H7 (cell line): ENCODE results near the gene TRIO. TPM values are rescaled to one million over a fixed set of nuclear protein-coding genes. Genes with fewer than 3 reads are reported as not detected.
"Not testable (repeated sequence)": the region's sequence is repeated elsewhere in the genome, so short reads cannot be mapped to it uniquely, and the experiment has no call there.

Source experiments
- DNase-seq: peaks from one replicate; pipeline ENCODE4 v3.0.0; 2012
- H3K27me3 ChIP-seq: 2 replicates; pipeline ENCODE4 v1.6.0; 2011; ENCODE audit warnings: mild to moderate bottlenecking, low read length; ENCODE audit not compliant: control insufficient read depth, insufficient read depth
- H3K36me3 ChIP-seq: replicated peaks from 2 replicates; pipeline ENCODE4 v1.5.1; 2011; ENCODE audit warnings: low read length; ENCODE audit not compliant: control insufficient read depth, insufficient read depth
- H3K4me3 ChIP-seq: 2 replicates; pipeline ENCODE4 v1.5.1; 2011; ENCODE audit warnings: low read depth, mild to moderate bottlenecking, control low read depth, low read length, moderate library complexity; ENCODE audit not compliant: insufficient read depth
- total RNA-seq: library from RNA; depleted of rRNA; stranded (reverse); fragments of >200 nt; shearing (Covaris generic); gene quantifications from 2 replicates; pipeline ENCODE4 v1.2.3, GENCODE V29; 2014

The TRIO gene
- total RNA-seq, 1 experiment from 2014 or later: 39.7 TPM

DNA sequence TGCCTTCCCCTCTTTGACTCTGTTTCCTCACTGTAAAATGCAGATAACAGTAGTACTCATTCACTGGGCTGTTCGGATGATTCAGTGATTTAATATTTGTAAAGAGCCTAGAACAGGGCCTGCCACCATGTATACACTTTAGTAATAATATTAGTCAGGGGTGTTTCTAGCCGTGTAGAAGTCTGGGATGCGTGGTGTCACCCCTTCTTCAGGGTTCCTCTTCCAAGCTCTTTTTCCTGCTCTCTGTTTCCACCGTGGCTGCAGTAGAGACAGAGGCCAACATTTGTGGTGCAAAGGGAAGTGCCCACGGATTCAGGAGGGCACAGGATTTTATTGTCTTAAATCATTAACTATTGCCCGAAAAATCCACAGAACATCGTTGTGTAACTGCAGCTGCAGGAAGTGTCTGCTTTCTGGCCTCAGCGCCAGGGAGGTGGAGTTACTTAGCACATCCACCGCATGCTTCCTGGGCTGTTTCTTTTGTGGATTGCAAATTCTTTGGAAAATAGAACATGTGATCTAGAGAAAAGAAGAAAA is 61.7 kb downstream of the TRIO start:
- no peak for DNase-seq
- no peaks in the 10 kb centered on the region for H3K27me3 ChIP-seq
- H3K4me3 ChIP-seq: no peak overlapping the region
- H3K36me3 ChIP-seq: no peaks in the 10 kb centered on the region

DNA sequence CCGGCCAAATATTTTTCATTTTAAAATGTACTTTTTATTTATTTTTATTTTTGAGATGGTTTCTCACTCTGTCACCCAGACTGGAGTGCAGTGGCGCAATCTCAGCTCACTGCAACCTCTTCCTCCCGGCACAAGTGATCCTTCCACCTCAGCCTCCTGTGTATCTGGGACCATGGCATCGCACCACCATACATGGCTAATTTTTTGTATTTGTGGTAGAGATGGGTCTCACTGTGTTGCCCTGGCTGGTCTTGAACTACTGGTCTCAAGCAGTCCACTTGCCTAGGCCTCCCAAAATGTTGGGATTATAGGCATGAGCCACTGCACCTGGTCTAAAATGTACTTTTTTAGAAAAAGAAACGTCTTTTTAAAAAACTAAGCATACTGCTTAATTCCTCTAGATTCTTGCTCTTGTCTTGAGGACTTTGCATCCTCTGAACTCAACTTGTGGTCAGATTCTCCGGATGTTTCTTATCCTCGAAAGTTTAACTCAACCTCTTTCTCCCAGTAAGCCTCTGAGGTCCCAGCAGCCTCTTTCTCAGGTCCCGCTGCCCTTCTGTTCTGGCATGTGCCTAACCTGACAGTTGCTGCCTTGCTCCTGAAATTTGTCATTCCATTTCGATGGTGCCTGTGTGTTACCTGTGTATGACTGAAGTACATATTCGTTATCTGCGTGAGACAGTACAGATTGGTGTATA is 63.0 kb downstream of the TRIO start:
- H3K36me3 ChIP-seq: no peaks in the 10 kb centered on the region
- no peaks in the 10 kb centered on the region for H3K27me3 ChIP-seq
- DNase-seq: no peak
- H3K4me3 ChIP-seq: no peak overlapping the region

- H3K36me3 ChIP-seq, H3K4me3 ChIP-seq, H3K27me3 ChIP-seq, DNase-seq: not testable (repeated sequence)
These were observed 64.3 kb downstream of the TRIO start for GRCh38 chr5:14207428-14207827.

DNA sequence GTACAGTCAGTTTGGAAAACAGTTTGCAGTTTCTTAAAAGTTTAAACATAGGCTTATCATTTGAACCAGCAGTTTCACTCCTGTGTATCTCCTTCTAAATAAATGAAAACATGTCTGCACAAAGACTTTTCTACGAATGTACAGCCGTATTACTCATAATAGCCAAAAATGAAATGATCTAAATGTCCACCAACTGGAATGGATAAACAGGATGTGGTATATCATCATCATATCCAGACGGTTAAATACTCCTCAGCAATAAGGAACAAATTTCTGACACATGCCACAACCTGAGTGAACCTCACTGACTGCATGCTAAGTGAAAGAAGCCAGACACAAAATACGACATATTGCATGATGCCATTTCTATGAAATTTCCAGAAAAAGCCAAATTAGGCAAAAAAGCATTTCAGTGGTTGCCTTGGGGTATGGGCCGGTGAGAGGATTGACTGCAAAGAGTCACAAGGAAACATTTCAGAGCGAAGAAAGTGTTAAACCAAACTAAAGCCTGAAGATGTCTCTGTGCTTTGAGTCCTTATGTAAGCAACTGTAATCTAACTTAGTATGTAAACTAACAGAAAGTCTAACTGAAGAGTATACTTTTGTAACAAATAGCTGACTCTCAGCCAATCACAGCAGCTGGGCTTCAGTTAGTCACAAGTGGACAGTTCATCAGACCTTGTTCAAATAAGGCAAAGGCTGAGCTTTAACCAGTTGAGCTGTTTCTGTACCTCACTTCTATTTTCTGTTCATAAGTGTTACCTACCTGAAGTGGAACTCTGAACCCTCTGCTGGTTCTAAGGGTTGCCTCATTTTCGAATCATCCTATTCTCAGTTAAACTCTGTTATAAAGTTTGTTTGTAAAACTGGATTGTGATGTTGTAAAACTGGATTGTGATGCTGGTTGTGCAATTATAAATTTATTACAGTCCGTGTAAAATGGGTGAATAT is 65.2 kb downstream of the TRIO start:
- Histone ChIP-seq H3K36me3 (no peaks in the 10 kb centered on the region), H3K4me3 (no peak overlapping the region), H3K27me3 (no peaks in the 10 kb centered on the region)
- no peak for DNase-seq

DNA sequence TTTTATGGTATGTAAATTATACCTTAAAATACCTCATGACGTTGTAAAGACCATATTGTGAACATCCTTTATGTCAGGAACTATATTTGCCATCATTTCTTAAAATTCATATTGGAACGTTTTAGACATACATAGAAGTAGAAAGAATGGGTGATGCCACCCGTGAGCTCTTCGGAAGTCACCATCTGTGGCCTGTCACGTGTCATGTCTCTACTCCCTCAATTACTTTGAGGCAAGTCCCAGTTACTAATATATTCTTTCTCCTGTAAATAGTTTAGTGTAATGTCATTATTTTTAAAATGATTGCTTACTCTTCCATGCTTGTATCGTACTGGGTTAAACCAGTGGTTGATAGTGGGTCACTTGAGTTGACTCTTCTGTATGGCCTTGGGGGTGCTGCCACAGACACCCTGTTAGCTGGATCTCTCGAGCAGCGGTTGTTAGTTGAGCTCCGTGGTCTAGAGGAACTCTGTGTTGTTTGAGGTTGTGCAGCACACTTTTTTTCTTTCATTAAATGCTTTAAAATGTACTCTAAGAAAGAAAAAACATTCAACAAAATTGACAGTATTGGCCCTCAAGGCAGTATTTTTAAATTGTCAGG is 66.2 kb downstream of the TRIO start:
- H3K27me3 ChIP-seq: no peaks in the 10 kb centered on the region
- H3K36me3 ChIP-seq: no peaks in the 10 kb centered on the region
- DNase-seq: no peak
- H3K4me3 ChIP-seq: no peak overlapping the region

- no peaks in the 10 kb centered on the region for H3K36me3 ChIP-seq
- H3K27me3 ChIP-seq: no peaks in the 10 kb centered on the region
- DNase-seq: no peak
- H3K4me3 ChIP-seq: no peak overlapping the region
These were observed 66.7 kb downstream of the TRIO start for GRCh38 chr5:14209836-14210235.

DNA sequence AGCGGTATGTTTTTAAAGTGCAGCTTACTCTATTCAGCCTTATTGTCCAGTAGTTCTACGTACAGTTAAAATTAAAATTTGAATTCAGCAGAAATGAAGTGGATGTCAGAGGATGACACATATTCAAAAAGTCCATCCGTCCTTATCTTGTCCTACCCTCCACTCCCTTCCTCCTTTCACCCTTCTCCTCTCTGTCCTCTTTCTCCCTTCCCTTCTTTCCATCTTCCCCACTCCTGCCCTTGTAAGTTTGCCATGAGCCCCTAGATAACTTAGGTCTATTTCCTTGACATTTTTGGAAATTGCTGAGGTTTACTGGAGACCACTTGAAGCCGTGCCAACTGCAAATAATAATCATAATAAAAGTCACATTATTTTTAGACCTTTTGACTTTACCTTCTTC is 67.6 kb downstream of the TRIO start:
- no peak for DNase-seq
- Histone ChIP-seq H3K36me3 (no peaks in the 10 kb centered on the region), H3K4me3 (no peak overlapping the region), H3K27me3 (no peaks in the 10 kb centered on the region)

DNA sequence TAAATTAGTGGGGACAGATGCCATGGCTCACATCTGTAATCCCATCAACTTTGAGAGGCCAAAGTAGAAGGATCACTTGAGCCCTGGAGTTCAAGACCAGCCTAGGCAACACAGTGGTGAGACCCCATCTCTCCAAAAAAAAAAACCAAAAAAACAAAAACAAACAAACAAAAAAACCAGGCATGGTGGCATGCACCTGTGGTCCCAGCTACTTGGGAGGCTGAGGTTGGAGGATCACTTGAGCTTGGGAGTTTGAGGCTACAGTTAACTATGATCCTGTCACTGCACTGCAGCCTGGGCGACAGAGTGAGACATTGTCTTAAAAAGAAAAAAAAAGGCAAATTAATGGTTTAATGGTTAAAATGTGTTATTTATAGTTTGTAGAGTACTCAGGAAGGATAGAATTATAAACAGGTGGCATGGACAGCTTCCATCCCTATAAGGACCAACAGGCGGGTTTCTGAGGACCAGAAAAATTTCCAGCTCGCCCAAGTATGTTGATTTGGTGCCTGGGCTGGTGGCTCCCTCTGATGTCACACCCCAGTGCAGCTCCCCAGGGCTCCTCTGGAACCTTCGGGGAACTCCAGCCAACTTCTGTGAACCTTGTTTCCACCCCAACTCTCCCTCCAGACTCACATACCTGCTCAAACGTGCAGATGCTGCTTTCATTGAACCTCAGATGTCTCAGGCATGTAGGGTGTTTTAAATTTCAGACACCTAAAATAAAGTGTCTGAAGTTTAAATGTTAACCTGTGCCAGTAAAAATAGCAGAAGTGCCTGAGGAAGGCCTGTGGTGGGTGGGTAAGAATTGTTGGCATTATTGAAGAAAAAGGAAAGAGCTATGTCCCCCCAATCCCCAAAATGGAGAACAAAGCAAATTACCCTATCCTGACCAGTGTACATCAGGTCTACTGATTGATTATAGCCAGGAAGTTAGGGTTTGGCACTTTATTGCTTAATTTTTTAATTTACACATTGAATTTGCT is 69.0 kb downstream of the TRIO start:
- H3K27me3 ChIP-seq: no peaks in the 10 kb centered on the region
- no peak overlapping the region for H3K4me3 ChIP-seq
- DNase-seq: no peak
- no peaks in the 10 kb centered on the region for H3K36me3 ChIP-seq

DNA sequence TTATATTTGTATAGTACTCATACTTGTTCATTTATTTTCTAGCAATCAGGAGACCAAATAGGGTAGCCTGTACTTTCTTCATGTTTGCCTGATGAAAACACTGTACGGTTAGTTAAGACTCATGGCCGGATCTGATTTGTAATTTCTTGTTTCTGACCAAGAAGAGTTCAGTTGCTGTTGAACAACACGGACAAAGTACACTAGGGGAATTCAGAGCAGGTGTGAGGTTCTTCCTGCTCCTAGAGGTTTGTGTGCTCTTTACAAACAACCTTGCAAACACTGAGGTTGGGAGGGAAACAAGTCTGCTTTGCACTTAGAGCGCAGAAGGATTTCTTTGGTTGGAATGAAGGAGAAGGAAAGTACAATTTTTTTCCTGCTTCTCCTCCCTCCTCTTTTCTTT is 69.7 kb downstream of the TRIO start:
- Histone ChIP-seq H3K36me3 (no peaks in the 10 kb centered on the region), H3K27me3 (no peaks in the 10 kb centered on the region), H3K4me3 (no peak overlapping the region)
- no peak for DNase-seq

DNA sequence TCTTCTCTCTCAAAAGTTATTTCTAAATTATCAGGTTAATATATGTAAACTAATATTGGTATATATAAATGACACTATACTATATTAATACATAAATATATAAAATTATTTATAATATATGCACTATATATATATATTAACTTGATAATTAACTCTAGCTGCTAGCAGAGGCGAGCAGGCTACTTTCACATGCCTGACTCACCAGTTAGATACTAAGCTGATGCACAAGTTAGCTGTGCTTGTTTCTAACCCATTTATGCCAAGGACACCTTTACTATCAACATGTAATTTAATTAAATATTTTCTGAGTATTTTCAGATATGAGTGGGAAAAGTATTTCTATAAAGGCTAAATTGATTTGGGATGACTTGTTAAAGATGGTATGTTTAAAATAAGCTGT is 70.1 kb downstream of the TRIO start:
- Histone ChIP-seq H3K36me3 (no peaks in the 10 kb centered on the region), H3K27me3 (no peaks in the 10 kb centered on the region), H3K4me3 (no peak overlapping the region)
- DNase-seq: no peak

- DNase-seq: peak; percentile 44
- Histone ChIP-seq H3K27me3 (no peaks in the 10 kb centered on the region), H3K36me3 (no peaks in the 10 kb centered on the region), H3K4me3 (no peak overlapping the region)
These were observed 70.9 kb downstream of the TRIO start for GRCh38 chr5:14213813-14214585.

DNA sequence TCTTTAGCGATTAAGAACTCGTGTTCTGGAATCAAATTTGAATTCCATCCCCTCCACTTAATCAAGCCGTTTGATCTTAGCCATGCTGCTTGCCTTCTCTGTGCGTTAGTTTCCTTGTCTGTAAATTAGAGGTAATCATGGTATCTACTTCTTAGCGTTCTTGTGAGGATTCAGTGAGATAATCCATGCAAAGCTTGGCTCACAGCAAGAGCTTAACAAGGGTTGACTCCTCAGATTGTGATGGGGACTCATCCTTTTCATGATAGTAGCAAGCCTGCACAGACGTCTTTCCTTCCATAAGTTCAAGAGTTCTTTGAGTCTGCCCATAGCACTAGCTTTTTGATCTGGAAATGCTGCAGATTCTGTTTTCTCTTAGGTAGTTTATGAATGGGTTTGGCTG is 72.8 kb downstream of the TRIO start:
- no peak for DNase-seq
- no peaks in the 10 kb centered on the region for H3K27me3 ChIP-seq
- H3K4me3 ChIP-seq: no peak overlapping the region
- no peaks in the 10 kb centered on the region for H3K36me3 ChIP-seq

- H3K4me3 ChIP-seq: no peak overlapping the region
- H3K36me3 ChIP-seq: no peaks in the 10 kb centered on the region
- DNase-seq: no peak
- H3K27me3 ChIP-seq: no peaks in the 10 kb centered on the region
These were observed 73.2 kb downstream of the TRIO start for GRCh38 chr5:14216372-14216771.
